GM10248 (cell line): Measurements from ENCODE around the gene MAML3.

Experiments
- CTCF ChIA-PET: fragments of 300-600 bp; sonication (Branson Sonifier 250); formaldehyde crosslinking; extraction: SDS; loops from one replicate; lab custom pipeline; 2021; ENCODE audit warnings: antibody characterized with exemption; lab: Yijun Ruan, JAX
- POLR2A ChIA-PET: fragments of 350-650 bp; sonication (Branson Sonifier 250); formaldehyde crosslinking; extraction: SDS; loops from one replicate; lab custom pipeline; 2020; ENCODE audit warnings: antibody characterized with exemption; lab: Yijun Ruan, JAX
- DNase-seq: peaks from one replicate; pipeline ENCODE4 v3.0.0; 2012; ENCODE audit errors: extremely low spot score
- CTCF ChIP-seq: IDR thresholded peaks from 2 replicates; pipeline ENCODE4 v1.5.1; 2012; ENCODE audit warnings: mild to moderate bottlenecking, low read depth; ENCODE audit errors: extremely low read depth, missing control alignments, control extremely low read depth

MAML3 gene

DNA sequence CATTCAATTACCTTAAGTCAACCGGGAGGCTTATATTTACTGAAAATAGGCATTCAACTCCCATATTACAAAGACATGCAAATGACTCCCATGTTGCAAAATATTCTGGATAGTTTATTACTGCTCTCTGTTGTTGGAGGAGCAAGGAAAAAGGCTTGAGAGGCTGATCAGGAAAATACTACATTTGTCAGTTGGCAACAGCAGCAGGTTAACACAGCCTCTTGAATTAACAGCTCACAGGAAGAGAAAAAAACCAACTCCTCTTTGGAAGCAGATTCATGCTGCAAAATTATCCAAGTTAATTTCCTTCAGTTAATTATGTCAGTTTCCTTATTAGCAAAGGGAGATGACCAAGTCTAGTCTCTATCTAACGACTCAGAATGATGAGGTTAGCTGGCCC, 238.9 kb downstream of the MAML3 start:
- no peak for DNase-seq
- ChIA-PET POLR2A (no interaction called here), CTCF (no interaction called here)
- no peak for TF ChIP-seq CTCF

GRCh38 chr4:139913995-139914598, 239.9 kb downstream of the MAML3 start:
- no peak for TF ChIP-seq CTCF
- POLR2A ChIA-PET: no interaction called here
- CTCF ChIA-PET: no interaction called here
- no peak for DNase-seq

- DNase-seq: no peak
- ChIA-PET POLR2A (no interaction called here), CTCF (no interaction called here)
- TF ChIP-seq CTCF: no peak
Measured at GRCh38 chr4:139913398-139913990, 240.5 kb downstream of the MAML3 start.

GRCh38 chr4:139912445-139912844, 241.5 kb downstream of the MAML3 start:
- POLR2A ChIA-PET: no interaction called here
- no peak for TF ChIP-seq CTCF
- CTCF ChIA-PET: no interaction called here
- DNase-seq: no peak

DNA sequence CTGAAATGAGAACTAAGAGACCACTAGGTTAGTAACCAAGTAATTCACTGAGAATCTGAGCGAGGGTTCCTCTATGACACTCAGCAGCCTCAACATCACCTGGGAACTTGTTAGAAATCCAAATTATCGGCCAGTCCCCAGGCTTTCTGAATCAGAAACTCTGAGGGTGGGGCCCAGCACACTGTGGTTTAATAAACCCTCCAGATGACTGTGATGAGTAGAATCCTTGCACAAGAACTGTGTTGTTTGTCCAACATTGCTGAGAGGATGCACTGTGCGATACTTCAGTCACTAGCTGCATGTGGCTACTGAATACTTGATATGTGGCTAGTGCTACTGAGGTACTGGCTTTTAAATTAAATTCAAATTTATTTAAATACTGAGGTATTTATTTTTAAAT, 243.9 kb downstream of the MAML3 start:
- no peak for DNase-seq
- CTCF ChIA-PET: interaction anchor here (1.0 to 2.7 kb wide), 2 partner anchors 12 to 29 kb away, joined by 3 to 6 read pairs; no protein-coding TSS in a partner anchor
- POLR2A ChIA-PET: no interaction called here
- TF ChIP-seq CTCF: no peak

- POLR2A ChIA-PET: no interaction called here
- DNase-seq: no peak
- CTCF ChIA-PET: interaction anchor here (1.3 to 2.7 kb wide), 3 partner anchors 11 to 41 kb away, joined by 4 to 6 read pairs (median 6); no protein-coding TSS in a partner anchor
- TF ChIP-seq CTCF: no peak
Measured at GRCh38 chr4:139908636-139909437, 245.1 kb downstream of the MAML3 start.
